ENCODE measurements around the gene AFF3. TPM values are rescaled to one million over a fixed set of nuclear protein-coding genes. Genes with fewer than 3 reads are reported as not detected.

Gene AFF3
- total and polyA plus RNA-seq, 10 donors = 6.0 to 92.2 (median 64.0) TPM

DNA sequence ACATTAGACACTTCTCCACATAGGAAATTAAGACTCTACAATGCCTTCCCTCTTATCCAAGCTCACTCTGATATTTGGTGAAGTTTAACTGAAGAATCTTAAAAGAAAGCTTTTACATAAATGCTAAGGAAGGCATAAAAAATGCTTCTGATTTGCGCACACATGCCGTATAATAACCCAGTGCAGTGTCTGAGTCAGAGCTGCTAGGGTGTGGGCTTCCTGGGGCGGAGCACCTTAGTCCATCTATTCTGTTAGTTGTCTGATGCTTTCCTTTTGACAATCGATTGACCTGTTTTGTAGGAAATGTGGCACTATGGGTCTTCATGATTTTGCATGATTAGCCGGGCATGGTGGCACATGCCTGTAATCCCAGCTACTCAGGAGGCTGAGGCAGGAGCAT is 231.5 kb downstream of the AFF3 start:
- H3K27ac ChIP-seq = no peak overlapping the region
- no peaks in the 10 kb centered on the region for H3K27me3 ChIP-seq (replicated peaks in 1 of 7)
- DNase-seq = no peak
- H3K9me3 ChIP-seq = no peaks in the 10 kb centered on the region
- H3K4me3 ChIP-seq = no peak overlapping the region
- intact Hi-C loops (cut with DNase I; ENCODE audit: low total_unique reads) = no loop called here
- peaks cover 0 to 18% (median 0%) of the 10 kb centered on the region in 6 donors for H3K36me3 ChIP-seq
- no peaks in the 10 kb centered on the region for H3K4me1 ChIP-seq
- no peak for TF ChIP-seq POLR2A (IDR thresholded peaks at IDR 0.05)
- TF ChIP-seq POLR2AphosphoS5 (IDR thresholded peaks at IDR 0.05) = no peak
- TF ChIP-seq, protein P1, sequence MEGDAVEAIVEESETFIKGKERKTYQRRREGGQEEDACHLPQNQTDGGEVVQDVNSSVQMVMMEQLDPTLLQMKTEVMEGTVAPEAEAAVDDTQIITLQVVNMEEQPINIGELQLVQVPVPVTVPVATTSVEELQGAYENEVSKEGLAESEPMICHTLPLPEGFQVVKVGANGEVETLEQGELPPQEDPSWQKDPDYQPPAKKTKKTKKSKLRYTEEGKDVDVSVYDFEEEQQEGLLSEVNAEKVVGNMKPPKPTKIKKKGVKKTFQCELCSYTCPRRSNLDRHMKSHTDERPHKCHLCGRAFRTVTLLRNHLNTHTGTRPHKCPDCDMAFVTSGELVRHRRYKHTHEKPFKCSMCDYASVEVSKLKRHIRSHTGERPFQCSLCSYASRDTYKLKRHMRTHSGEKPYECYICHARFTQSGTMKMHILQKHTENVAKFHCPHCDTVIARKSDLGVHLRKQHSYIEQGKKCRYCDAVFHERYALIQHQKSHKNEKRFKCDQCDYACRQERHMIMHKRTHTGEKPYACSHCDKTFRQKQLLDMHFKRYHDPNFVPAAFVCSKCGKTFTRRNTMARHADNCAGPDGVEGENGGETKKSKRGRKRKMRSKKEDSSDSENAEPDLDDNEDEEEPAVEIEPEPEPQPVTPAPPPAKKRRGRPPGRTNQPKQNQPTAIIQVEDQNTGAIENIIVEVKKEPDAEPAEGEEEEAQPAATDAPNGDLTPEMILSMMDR (IDR thresholded peaks at IDR 0.05 in 8 of 11, conservative IDR thresholded peaks at IDR 0.05 in 3 of 11) = no peak
- 88 to 91% (median 89%) methylated on average over 5 of the region's 5 CpGs for WGBS, 5 donors

DNA sequence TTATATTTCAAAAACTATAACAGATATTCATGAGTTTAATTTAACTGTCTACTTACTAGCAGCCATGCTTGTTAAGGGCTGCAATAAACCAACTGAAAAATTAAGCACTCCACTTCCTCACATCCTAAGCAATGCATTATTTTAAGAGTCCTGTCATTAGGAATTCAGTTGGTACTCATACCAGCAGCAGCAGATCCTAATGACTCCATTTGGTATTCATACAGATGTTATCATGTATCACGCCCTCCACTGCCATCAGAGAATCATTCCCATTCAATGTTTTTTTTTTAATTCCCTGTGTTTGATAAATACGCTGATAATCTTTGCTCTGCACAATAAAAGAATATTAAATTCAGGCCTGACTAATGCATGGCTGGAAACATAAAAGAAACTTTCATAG is 236.8 kb downstream of the AFF3 start:
- Histone ChIP-seq H3K36me3 (peaks cover 0 to 9% (median 0%) of the 10 kb centered on the region in 6 donors), H3K27me3 (replicated peaks in 1 of 7) (no peaks in the 10 kb centered on the region), H3K4me3 (no peak overlapping the region), H3K4me1 (no peaks in the 10 kb centered on the region), H3K9me3 (no peaks in the 10 kb centered on the region), H3K27ac (no peak overlapping the region)
- intact Hi-C loops (cut with DNase I; ENCODE audit: low total_unique reads) = no loop called here
- TF ChIP-seq POLR2A (IDR thresholded peaks at IDR 0.05) = no peak
- no peak for TF ChIP-seq POLR2AphosphoS5 (IDR thresholded peaks at IDR 0.05)
- TF ChIP-seq, protein P1 (IDR thresholded peaks at IDR 0.05 in 8 of 11, conservative IDR thresholded peaks at IDR 0.05 in 3 of 11) = no peak
- 88 to 96% (median 94%) methylated on average over 2 of the region's 2 CpGs for WGBS, 5 donors
- no peak for DNase-seq

DNA sequence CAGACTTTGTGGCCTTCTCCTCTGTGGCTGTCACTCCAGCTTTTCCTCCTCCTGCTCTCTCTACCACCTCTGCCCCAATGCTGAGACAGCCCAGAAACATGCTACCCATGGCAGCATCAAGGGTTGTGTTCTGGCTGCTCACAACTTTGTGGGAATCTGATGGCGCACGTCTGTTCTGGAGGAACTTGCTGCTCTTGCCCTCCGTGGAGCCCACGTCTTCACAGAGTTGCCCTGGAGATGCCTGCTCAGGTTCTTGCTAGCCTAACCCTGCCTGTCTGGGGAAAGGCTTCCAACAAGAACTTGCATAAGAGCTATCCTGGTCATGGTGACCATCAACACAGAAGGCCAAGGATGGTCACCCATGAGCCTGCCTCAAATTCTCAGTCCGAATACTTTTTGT is 237.4 kb downstream of the AFF3 start:
- Histone ChIP-seq H3K36me3 (peaks cover 0 to 11% (median 0%) of the 10 kb centered on the region in 6 donors), H3K27me3 (replicated peaks in 1 of 7) (no peaks in the 10 kb centered on the region), H3K27ac (no peak overlapping the region), H3K9me3 (no peaks in the 10 kb centered on the region), H3K4me1 (no peaks in the 10 kb centered on the region), H3K4me3 (no peak overlapping the region)
- DNase-seq = no peak
- no peak for TF ChIP-seq POLR2AphosphoS5 (IDR thresholded peaks at IDR 0.05)
- TF ChIP-seq, protein P1 (IDR thresholded peaks at IDR 0.05 in 8 of 11, conservative IDR thresholded peaks at IDR 0.05 in 3 of 11) = no peak
- TF ChIP-seq POLR2A (IDR thresholded peaks at IDR 0.05) = no peak
- intact Hi-C loops (cut with DNase I; ENCODE audit: low total_unique reads) = no loop called here
- 90 to 99% (median 95%) methylated on average over 5 of the region's 5 CpGs for WGBS, 5 donors

DNA sequence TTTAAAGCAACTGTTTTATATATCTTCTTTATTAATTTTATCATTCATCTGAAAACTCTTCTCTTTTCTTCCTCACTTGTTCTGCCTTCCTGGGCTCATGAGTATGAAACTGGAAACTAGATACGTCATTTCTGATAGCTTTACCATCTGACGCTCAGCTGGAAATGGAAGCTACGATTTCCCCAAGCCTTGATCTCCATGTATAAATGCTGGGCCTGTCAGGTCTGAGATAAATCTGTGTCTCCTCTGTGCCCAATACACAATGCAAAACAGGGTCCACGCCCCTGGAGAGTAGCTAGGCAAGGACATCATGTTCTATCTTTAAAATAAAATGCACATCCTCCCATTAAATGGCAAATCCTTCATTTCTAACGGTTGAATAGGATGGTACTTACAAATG is 238.4 kb downstream of the AFF3 start:
- TF ChIP-seq, protein P1 (IDR thresholded peaks at IDR 0.05 in 8 of 11, conservative IDR thresholded peaks at IDR 0.05 in 3 of 11) = no peak
- TF ChIP-seq POLR2AphosphoS5 (IDR thresholded peaks at IDR 0.05) = no peak
- no peak for TF ChIP-seq POLR2A (IDR thresholded peaks at IDR 0.05)
- no peak for DNase-seq
- H3K27ac ChIP-seq = no peak overlapping the region
- peaks cover 0 to 11% (median 0%) of the 10 kb centered on the region in 6 donors for H3K36me3 ChIP-seq
- H3K4me3 ChIP-seq = no peak overlapping the region
- 72 to 81% (median 76%) methylated on average over 5 of the region's 5 CpGs for WGBS, 5 donors
- no peaks in the 10 kb centered on the region for H3K4me1 ChIP-seq
- H3K27me3 ChIP-seq (replicated peaks in 1 of 7) = no peaks in the 10 kb centered on the region
- intact Hi-C loops (cut with DNase I; ENCODE audit: low total_unique reads) = no loop called here
- H3K9me3 ChIP-seq = no peaks in the 10 kb centered on the region

Measured in spleen (tissue), 11 donors.